SK-N-SH treated with all-trans-retinoic acid at 6 μM for 48 hours (cell line): ENCODE data around the gene DDX54.

ENCODE experiments used
- ATAC-seq: fragments of 200-7000 bp; cut with Tn5 transposase; 3 replicates; pipeline ENCODE4 v1.9.1; 2020; ENCODE audit warnings: mild to moderate bottlenecking, moderate library complexity
- ARNTL ChIP-seq: fragments of 450-650 bp; formaldehyde crosslinking; IDR thresholded peaks from 2 replicates; pipeline ENCODE4 v1.5.0; 2020; ENCODE audit warnings: low read depth, mild to moderate bottlenecking, moderate library complexity, borderline replicate concordance
- BACH2 ChIP-seq: fragments of 250-450 bp; sonication (Bioruptor Pico); IDR thresholded peaks from 2 replicates; pipeline ENCODE4 v1.9.0; 2021; ENCODE audit warnings: mild to moderate bottlenecking, borderline replicate concordance
- CREB5 ChIP-seq: fragments of 250-450 bp; sonication (Bioruptor Pico); IDR thresholded peaks from 2 replicates; pipeline ENCODE4 v1.5.1; 2020; ENCODE audit warnings: low read depth, mild to moderate bottlenecking, moderate library complexity
- CSRNP3 ChIP-seq: fragments of 250-450 bp; sonication (Bioruptor Pico); IDR thresholded peaks from 2 replicates; pipeline ENCODE4 v1.5.1; 2021; ENCODE audit warnings: mild to moderate bottlenecking, moderate library complexity
- ESRRG ChIP-seq: fragments of 250-450 bp; sonication (Bioruptor Pico); IDR thresholded peaks from 2 replicates; pipeline ENCODE4 v1.6.1; 2021; ENCODE audit warnings: mild to moderate bottlenecking
- GLIS3 ChIP-seq: fragments of 250-450 bp; sonication (Bioruptor Pico); IDR thresholded peaks from 2 replicates; pipeline ENCODE4 v1.5.0; 2020; ENCODE audit warnings: mild to moderate bottlenecking, moderate library complexity
- ISL1 ChIP-seq: fragments of 250-450 bp; sonication (Bioruptor Pico); IDR thresholded peaks from 2 replicates; pipeline ENCODE4 v2.1.2; 2022; ENCODE audit warnings: mild to moderate bottlenecking, moderate library complexity
- PATZ1 ChIP-seq: fragments of 250-450 bp; sonication (Bioruptor Pico); IDR thresholded peaks from 2 replicates; pipeline ENCODE4 v1.8.0; 2020; ENCODE audit warnings: mild to moderate bottlenecking, moderate library complexity, borderline replicate concordance
- POU6F1 ChIP-seq: fragments of 250-450 bp; sonication (Bioruptor Pico); IDR thresholded peaks from 2 replicates; pipeline ENCODE4 v1.8.0; 2021; ENCODE audit warnings: low read depth, mild to moderate bottlenecking, moderate library complexity, borderline replicate concordance
- PPARA ChIP-seq: fragments of 250-450 bp; sonication (Bioruptor Pico); IDR thresholded peaks from 2 replicates; pipeline ENCODE4 v1.5.0; 2020; ENCODE audit warnings: mild to moderate bottlenecking, borderline replicate concordance
- SNAI2 ChIP-seq: fragments of 250-450 bp; sonication (Bioruptor Pico); IDR thresholded peaks from 2 replicates; pipeline ENCODE4 v1.5.0; 2020; ENCODE audit warnings: mild to moderate bottlenecking, moderate library complexity
- TCF4 ChIP-seq: fragments of 250-450 bp; sonication (Bioruptor Pico); IDR thresholded peaks from 2 replicates; pipeline ENCODE4 v1.8.0; 2021; ENCODE audit warnings: mild to moderate bottlenecking, moderate library complexity, borderline replicate concordance
- TOX ChIP-seq: fragments of 250-450 bp; sonication (Bioruptor Pico); IDR thresholded peaks from 2 replicates; pipeline ENCODE4 v1.8.0; 2021; ENCODE audit warnings: mild to moderate bottlenecking, moderate library complexity, borderline replicate concordance
- TSHZ2 ChIP-seq: fragments of 250-450 bp; sonication (Bioruptor Pico); IDR thresholded peaks from 2 replicates; pipeline ENCODE4 v1.5.0; 2020; ENCODE audit warnings: mild to moderate bottlenecking, moderate library complexity
- ZC3H10 ChIP-seq: fragments of 250-450 bp; sonication (Bioruptor Pico); IDR thresholded peaks from 2 replicates; pipeline ENCODE4 v1.5.1; 2021; ENCODE audit warnings: mild to moderate bottlenecking, moderate library complexity
- ZFP3 ChIP-seq: fragments of 250-450 bp; sonication (Bioruptor Pico); IDR thresholded peaks from 2 replicates; pipeline ENCODE4 v1.5.0; 2020; ENCODE audit warnings: mild to moderate bottlenecking, moderate library complexity
- ZFP30 ChIP-seq: fragments of 450-650 bp; formaldehyde crosslinking; IDR thresholded peaks from 2 replicates; pipeline ENCODE4 v1.5.0; 2022; ENCODE audit warnings: mild to moderate bottlenecking, moderate library complexity
- ZNF565 ChIP-seq: fragments of 450-650 bp; formaldehyde crosslinking; conservative IDR thresholded peaks from 2 replicates; pipeline ENCODE4 v1.5.0; 2020; ENCODE audit warnings: low read depth, mild to moderate bottlenecking, moderate library complexity
- ZNF70 ChIP-seq: fragments of 450-650 bp; formaldehyde crosslinking; IDR thresholded peaks from 2 replicates; pipeline ENCODE4 v1.5.0; 2020; ENCODE audit warnings: mild to moderate bottlenecking, moderate library complexity
- ZNF8 ChIP-seq: fragments of 450-650 bp; formaldehyde crosslinking; IDR thresholded peaks from 2 replicates; pipeline ENCODE4 v1.5.0; 2020; ENCODE audit warnings: mild to moderate bottlenecking, moderate library complexity

Gene DDX54

GRCh38 chr12:113195598-113195997, 10.3 kb upstream of the DDX54 start:
- no peak for ATAC-seq
- TF ChIP-seq POU6F1 (CRISPR knock-in tag) (no peak), ZFP30 (CRISPR knock-in tag) (no peak), PATZ1 (no peak), PPARA (CRISPR knock-in tag) (no peak), CSRNP3 (no peak), ARNTL (CRISPR knock-in tag) (no peak), ZFP3 (CRISPR knock-in tag) (no peak), ZC3H10 (CRISPR knock-in tag) (no peak), ESRRG (CRISPR knock-in tag) (no peak), ISL1 (CRISPR knock-in tag) (no peak), ZNF70 (CRISPR knock-in tag) (no peak), TSHZ2 (CRISPR knock-in tag) (no peak), TCF4 (CRISPR knock-in tag) (no peak), TOX (no peak)

- TF ChIP-seq CREB5 (CRISPR knock-in tag): no peak
- TF ChIP-seq ESRRG (CRISPR knock-in tag): no peak
- TF ChIP-seq TOX: no peak
- TF ChIP-seq SNAI2 (CRISPR knock-in tag): no peak
- no peak for TF ChIP-seq ZFP3 (CRISPR knock-in tag)
- TF ChIP-seq GLIS3 (CRISPR knock-in tag): no peak
- TF ChIP-seq ZNF70 (CRISPR knock-in tag): no peak
- no peak for TF ChIP-seq POU6F1 (CRISPR knock-in tag)
- TF ChIP-seq ISL1 (CRISPR knock-in tag): no peak
- TF ChIP-seq ZNF8 (CRISPR knock-in tag): no peak
- peak; percentile 53 for ATAC-seq
These were observed 9.7 kb upstream of the DDX54 start for GRCh38 chr12:113194971-113195391.

GRCh38 chr12:113191227-113191626, 5.9 kb upstream of the DDX54 start:
- no peak for ATAC-seq
- no peak for TF ChIP-seq ZFP3 (CRISPR knock-in tag)
- TF ChIP-seq TOX: no peak
- TF ChIP-seq TSHZ2 (CRISPR knock-in tag): no peak
- no peak for TF ChIP-seq CSRNP3
- TF ChIP-seq CREB5 (CRISPR knock-in tag): no peak
- TF ChIP-seq ZNF565: no peak
- no peak for TF ChIP-seq BACH2 (CRISPR knock-in tag)
